T-cell (primary cell): ENCODE data around the gene CSRP2. TPM values are rescaled to one million over a fixed set of nuclear protein-coding genes. Genes with fewer than 3 reads are reported as not detected.

Source experiments
- ATAC-seq, 4 experiments: fragments of 200-7000 bp in 3 of 4; fragments of 150-1000 bp in 1 of 4; cut with Tn5 transposase; replicated peaks in 1 of 4; 1 replicate in 3 of 4; 2 replicates in 1 of 4; pipeline ENCODE4 v1.10.0; 2021; ENCODE audit warnings: moderate library complexity in 3 of 4, mild to moderate bottlenecking in 2 of 4, moderate number of reproducible peaks in 1 of 4
- CTCF ChIA-PET, 2 donors: fragments of 300-600 bp; sonication (Branson Sonifier 250); formaldehyde crosslinking; loops; one replicate each; lab custom pipeline; 2022; ENCODE audit warnings: antibody characterized with exemption in 2 of 2; lab: Charles Lee
- POLR2A ChIA-PET, 2 donors: fragments of 300-600 bp; sonication (Branson Sonifier 250); formaldehyde crosslinking; loops; one replicate each; lab custom pipeline; 2022; ENCODE audit warnings: antibody characterized with exemption in 2 of 2; lab: Charles Lee
- DNase-seq, 35 experiments: peaks; one replicate each; pipeline versions ENCODE4 v3.0.0 to v3.0.0-alpha.2; 2013 to 2023
- H3K27ac ChIP-seq: one replicate; pipeline ENCODE4 v1.5.1; 2013; ENCODE audit warnings: low read length
- H3K27me3 ChIP-seq, 2 experiments: replicated peaks in 1 of 2; 1 replicate in 1 of 2; 2 replicates in 1 of 2; pipeline versions ENCODE4 v1.6.1 to v1.7.0; 2013; ENCODE audit warnings: low read length in 1 of 2, mixed read lengths in 1 of 2; ENCODE audit not compliant: control insufficient read depth in 2 of 2, insufficient read depth in 2 of 2; ENCODE audit errors: extremely low read depth in 1 of 2
- H3K36me3 ChIP-seq, 2 donors: 1 replicate in 1 of 2; 2 replicates in 1 of 2; pipeline versions ENCODE4 v1.6.1 to v1.7.0; 2013; ENCODE audit warnings: low read length in 1 of 2; ENCODE audit not compliant: control insufficient read depth in 2 of 2, insufficient read depth in 1 of 2; ENCODE audit errors: extremely low read depth in 1 of 2
- H3K4me1 ChIP-seq, 2 experiments: 1 replicate in 1 of 2; 2 replicates in 1 of 2; pipeline versions ENCODE4 v1.6.1 to v1.7.0; 2013; ENCODE audit warnings: low read length in 2 of 2, mixed read lengths in 1 of 2; ENCODE audit not compliant: insufficient read depth in 2 of 2, control insufficient read depth in 1 of 2; ENCODE audit errors: extremely low read depth in 1 of 2
- H3K4me3 ChIP-seq, 2 donors: 1 replicate in 1 of 2; 2 replicates in 1 of 2; pipeline versions ENCODE4 v1.5.1 to v1.7.0; 2013; ENCODE audit warnings: mild to moderate bottlenecking in 2 of 2, low read length in 1 of 2, moderate library complexity in 1 of 2; ENCODE audit not compliant: control insufficient read depth in 1 of 2; ENCODE audit errors: extremely low read depth in 1 of 2
- H3K9me3 ChIP-seq: 2 replicates; pipeline ENCODE4 v1.7.0; 2013
- H3K27ac Mint-ChIP-seq, 2 donors: one replicate each; pipeline ENCODE4 v1.8.0; 2020 to 2021; ENCODE audit warnings: mild to moderate bottlenecking in 2 of 2, mixed read lengths in 2 of 2
- H3K27me3 Mint-ChIP-seq, 2 donors: one replicate each; pipeline ENCODE4 v1.8.0; 2021 to 2022; ENCODE audit warnings: mixed read lengths in 2 of 2
- H3K36me3 Mint-ChIP-seq: one replicate; pipeline ENCODE4 v1.8.0; 2021; ENCODE audit warnings: mixed read lengths
- H3K4me1 Mint-ChIP-seq, 3 donors: one replicate each; pipeline ENCODE4 v1.8.0; 2020 to 2022; ENCODE audit warnings: mixed read lengths in 3 of 3, mild to moderate bottlenecking in 1 of 3
- H3K4me3 Mint-ChIP-seq, 3 donors: one replicate each; pipeline ENCODE4 v1.8.0; 2020 to 2022; ENCODE audit warnings: mild to moderate bottlenecking in 3 of 3, mixed read lengths in 3 of 3, moderate library complexity in 3 of 3
- H3K9me3 Mint-ChIP-seq, 3 donors: one replicate each; pipeline ENCODE4 v1.8.0; 2020 to 2022; ENCODE audit warnings: mixed read lengths in 3 of 3
- WGBS: methylation state at CpG from one replicate; pipeline ENCODE4 v1.1.5; 2013; ENCODE audit warnings: missing lambda C conversion rate; ENCODE audit not compliant: insufficient coverage; 5-methylcytosine and 5-hydroxymethylcytosine counted together
- total RNA-seq, 35 experiments: library from RNA in 6 of 35; stranded (reverse) in 6 of 35; fragments of 120-200 nt in 1 of 35; gene quantifications; one replicate each; pipeline versions ENCODE4 v1.2.1 to v1.2.4 and lab custom pipeline; 2013 to 2026

CSRP2 gene
- total RNA-seq, 5 donors from 2014 or later (not counting 1 experiment from before 2014, with no cell fraction given) = 0.19 to 0.50 TPM; not detected in 3

DNA sequence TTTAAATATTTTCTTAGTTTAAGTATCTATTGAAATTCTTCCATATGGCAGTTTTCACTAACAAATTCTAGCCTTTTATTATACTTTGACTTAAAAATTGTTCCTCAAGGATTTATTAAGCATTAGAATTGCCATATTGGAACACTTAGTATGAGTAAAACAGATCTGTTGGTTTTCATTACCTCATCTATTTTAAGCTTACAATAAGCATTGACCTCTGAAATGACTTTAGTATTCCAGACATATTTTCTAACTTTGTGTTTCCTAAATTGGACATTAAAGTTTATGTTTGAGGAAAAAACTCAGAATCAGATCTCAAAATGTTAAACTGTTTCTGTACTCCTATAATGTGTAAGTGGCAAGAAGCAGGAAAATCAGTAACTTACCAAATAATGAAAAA, 48.4 kb downstream of the CSRP2 start:
- no peaks in the 10 kb centered on the region for H3K27me3 Mint-ChIP-seq
- Histone ChIP-seq H3K9me3 (no peaks in the 10 kb centered on the region), H3K36me3 (peaks cover 0 to 15% of the 10 kb centered on the region in 2 donors), H3K4me3 (no peak overlapping the region), H3K27ac (no peak overlapping the region), H3K27me3 (no peaks in the 10 kb centered on the region), H3K4me1 (no peaks in the 10 kb centered on the region)
- peaks cover 0 to 3% (median 0%) of the 10 kb centered on the region in 3 donors for H3K9me3 Mint-ChIP-seq
- no peaks in the 10 kb centered on the region for H3K4me1 Mint-ChIP-seq
- CTCF ChIA-PET = no interaction called here
- DNase-seq = no peak
- peaks cover 58% of the 10 kb centered on the region for H3K36me3 Mint-ChIP-seq
- POLR2A ChIA-PET = no interaction called here
- H3K27ac Mint-ChIP-seq = no peak overlapping the region
- no peak for ATAC-seq
- H3K4me3 Mint-ChIP-seq = no peak overlapping the region

DNA sequence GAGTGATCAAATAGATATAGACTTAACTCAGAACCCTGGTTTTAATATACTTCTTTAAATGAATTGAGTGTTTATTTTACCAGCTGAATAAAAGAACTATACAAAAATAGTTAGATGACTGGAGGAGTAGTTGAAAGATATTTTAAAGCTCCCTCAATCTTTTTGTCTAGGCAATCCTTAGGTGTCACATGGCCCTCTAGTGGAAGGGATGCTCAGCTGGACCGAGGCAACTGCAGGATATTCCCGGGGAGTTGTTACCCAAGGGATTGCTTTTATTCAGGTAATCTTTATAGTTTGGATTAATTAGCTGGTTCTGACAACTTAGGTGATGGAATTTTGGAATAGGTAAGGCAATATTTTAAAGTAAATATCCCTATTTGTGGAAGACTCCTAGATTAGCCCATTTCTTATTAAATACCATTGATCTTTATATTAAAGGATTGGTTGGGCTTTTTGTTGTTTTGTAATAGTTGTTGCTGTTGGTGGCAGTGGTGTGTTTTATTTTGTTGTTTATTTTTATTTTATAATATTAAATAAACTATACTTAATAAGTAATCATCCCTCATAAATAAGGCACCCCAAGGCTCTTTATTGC, 57.8 kb downstream of the CSRP2 start:
- WGBS = 67% methylated on average over 1 of the region's 2 CpGs
- Histone ChIP-seq H3K36me3 (peaks cover 0 to 16% of the 10 kb centered on the region in 2 donors), H3K4me1 (no peaks in the 10 kb centered on the region), H3K27me3 (no peaks in the 10 kb centered on the region), H3K9me3 (no peaks in the 10 kb centered on the region), H3K27ac (no peak overlapping the region), H3K4me3 (no peak overlapping the region)
- Mint-ChIP-seq H3K27ac (no peak overlapping the region), H3K4me1 (no peaks in the 10 kb centered on the region), H3K9me3 (no peaks in the 10 kb centered on the region), H3K4me3 (no peak overlapping the region), H3K36me3 (peaks cover 34% of the 10 kb centered on the region), H3K27me3 (no peaks in the 10 kb centered on the region)
- ATAC-seq (no peak), DNase-seq (no peak)
- CTCF ChIA-PET = interaction anchor here in 1 of 2 donors (0.5 to 1.4 kb wide), 3 partner anchors 14 to 40 kb away, joined by 3 to 5 read pairs (median 3); no protein-coding TSS in a partner anchor
- POLR2A ChIA-PET = no interaction called here

DNA sequence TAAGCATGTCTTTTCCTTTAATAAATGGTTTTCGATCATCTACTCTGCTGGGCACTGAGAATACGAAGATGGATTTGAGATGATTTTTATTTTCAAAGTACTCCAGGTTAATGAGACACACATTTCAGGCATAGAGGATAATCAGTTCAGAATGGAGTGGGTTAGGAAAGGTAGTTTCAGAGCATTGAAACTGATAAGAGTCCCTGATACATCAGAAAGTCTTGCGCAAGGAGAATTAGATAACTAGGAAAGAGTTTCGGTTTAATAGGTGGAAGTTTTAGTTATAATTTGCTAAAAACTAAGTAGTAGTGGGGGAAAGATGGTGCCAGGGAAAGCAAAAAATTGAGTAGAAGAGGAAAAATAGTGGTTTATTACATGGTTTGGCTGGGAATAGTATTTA, 64.8 kb downstream of the CSRP2 start:
- Histone ChIP-seq H3K9me3 (no peaks in the 10 kb centered on the region), H3K4me1 (no peaks in the 10 kb centered on the region), H3K4me3 (no peak overlapping the region), H3K27ac (no peak overlapping the region), H3K27me3 (no peaks in the 10 kb centered on the region), H3K36me3 (peaks cover 0 to 31% of the 10 kb centered on the region in 2 donors)
- no peak for ATAC-seq
- CTCF ChIA-PET = no interaction called here
- no peaks in the 10 kb centered on the region for H3K9me3 Mint-ChIP-seq
- peaks cover 42% of the 10 kb centered on the region for H3K36me3 Mint-ChIP-seq
- POLR2A ChIA-PET = interaction anchor here in 1 of 2 donors (0.6 kb wide), 1 partner anchor 818 kb away, joined by 3 read pairs; no protein-coding TSS in a partner anchor
- no peak overlapping the region for H3K27ac Mint-ChIP-seq
- no peaks in the 10 kb centered on the region for H3K4me1 Mint-ChIP-seq
- 100% methylated on average over 4 of the region's 4 CpGs for WGBS
- no peak overlapping the region for H3K4me3 Mint-ChIP-seq
- DNase-seq = no peak
- no peaks in the 10 kb centered on the region for H3K27me3 Mint-ChIP-seq

DNA sequence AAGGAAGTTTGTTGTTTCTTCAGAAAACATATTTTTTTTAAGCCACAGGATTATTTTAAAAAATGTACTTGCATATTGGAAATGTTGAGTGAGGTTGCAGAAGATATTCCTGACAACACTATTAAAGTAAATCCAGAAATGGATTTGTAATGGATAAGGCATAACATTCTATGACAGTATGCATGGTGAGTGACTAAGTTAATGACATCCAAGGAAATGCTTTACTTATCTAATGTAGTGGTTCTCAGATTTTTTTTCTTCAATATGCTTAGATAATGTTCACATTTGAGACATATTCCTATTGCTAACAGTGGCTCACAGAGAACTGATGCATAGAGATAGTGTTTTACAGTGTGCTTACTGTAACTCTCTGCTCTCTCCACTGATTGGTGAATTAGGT, 65.6 kb downstream of the CSRP2 start:
- Histone ChIP-seq H3K27me3 (no peaks in the 10 kb centered on the region), H3K9me3 (no peaks in the 10 kb centered on the region), H3K4me3 (no peak overlapping the region), H3K4me1 (no peaks in the 10 kb centered on the region), H3K36me3 (peaks cover 0 to 30% of the 10 kb centered on the region in 2 donors), H3K27ac (no peak overlapping the region)
- H3K27ac Mint-ChIP-seq = no peak overlapping the region
- H3K36me3 Mint-ChIP-seq = peaks cover 37% of the 10 kb centered on the region
- no peak overlapping the region for H3K4me3 Mint-ChIP-seq
- DNase-seq (no peak), ATAC-seq (no peak)
- no peaks in the 10 kb centered on the region for H3K9me3 Mint-ChIP-seq
- CTCF ChIA-PET = no interaction called here
- H3K27me3 Mint-ChIP-seq = no peaks in the 10 kb centered on the region
- POLR2A ChIA-PET = no interaction called here
- no peaks in the 10 kb centered on the region for H3K4me1 Mint-ChIP-seq

DNA sequence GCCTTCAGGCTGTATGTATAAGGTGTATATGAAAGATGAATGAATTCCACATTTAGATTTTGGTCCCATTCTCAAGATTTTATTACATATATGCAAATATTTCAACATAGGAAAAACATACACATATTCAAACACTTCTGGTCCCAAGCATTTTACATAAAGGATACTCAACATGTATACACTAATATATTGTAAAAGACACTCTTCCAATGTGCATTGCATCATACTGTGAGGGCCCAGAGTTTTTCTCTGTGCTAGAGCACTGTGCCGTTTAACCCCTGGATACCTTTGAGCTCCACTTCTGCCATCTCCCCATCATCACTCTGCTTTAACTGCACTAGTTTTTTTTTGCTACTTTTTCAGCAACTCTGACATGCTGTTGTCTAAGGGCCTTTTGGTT, 66.8 kb downstream of the CSRP2 start:
- CTCF ChIA-PET = no interaction called here
- H3K36me3 Mint-ChIP-seq = peaks cover 39% of the 10 kb centered on the region
- Histone ChIP-seq H3K27me3 (no peaks in the 10 kb centered on the region), H3K4me1 (no peaks in the 10 kb centered on the region), H3K36me3 (peaks cover 0 to 38% of the 10 kb centered on the region in 2 donors), H3K27ac (no peak overlapping the region), H3K4me3 (no peak overlapping the region), H3K9me3 (no peaks in the 10 kb centered on the region)
- DNase-seq (no peak), ATAC-seq (no peak)
- H3K27me3 Mint-ChIP-seq = no peaks in the 10 kb centered on the region
- H3K27ac Mint-ChIP-seq = no peak overlapping the region
- no peak overlapping the region for H3K4me3 Mint-ChIP-seq
- no peaks in the 10 kb centered on the region for H3K4me1 Mint-ChIP-seq
- 100% methylated on average over 1 of the region's 1 CpG for WGBS
- H3K9me3 Mint-ChIP-seq = no peaks in the 10 kb centered on the region
- POLR2A ChIA-PET = no interaction called here

DNA sequence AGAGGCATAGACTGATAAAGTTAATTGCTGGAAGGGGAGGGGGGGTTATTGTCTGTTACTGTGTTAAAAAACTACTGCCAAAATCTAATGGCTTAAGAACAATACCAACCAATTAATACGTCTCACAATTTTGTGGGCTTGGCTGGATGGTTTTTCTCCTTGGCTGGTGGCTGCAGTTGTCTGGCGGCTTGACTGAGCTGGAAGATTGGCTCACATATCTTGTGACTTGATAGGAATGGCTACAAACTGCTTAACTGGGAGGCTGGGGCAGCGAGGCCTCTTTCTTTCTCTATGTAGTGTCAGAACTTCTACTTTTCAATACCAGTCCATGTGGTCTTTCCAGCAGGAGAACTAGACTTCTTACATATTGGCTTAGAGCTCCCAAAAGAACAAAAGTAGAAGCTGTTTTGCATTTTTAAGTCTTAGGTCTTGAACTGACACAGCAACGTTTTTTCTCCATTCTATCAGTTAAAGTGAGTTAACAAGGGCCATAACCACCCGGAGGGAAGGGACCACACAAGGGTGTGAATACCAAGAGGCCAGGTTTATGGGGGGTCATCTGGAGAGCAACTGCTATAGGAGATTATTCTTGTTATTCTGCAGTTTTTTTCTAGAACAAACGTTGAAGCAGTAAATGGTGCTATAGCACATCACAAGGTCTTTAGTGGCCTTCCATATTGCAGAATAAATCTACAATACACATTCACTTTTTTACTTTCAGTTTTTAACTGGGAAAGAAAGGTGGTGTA, 68.0 kb downstream of the CSRP2 start:
- no peaks in the 10 kb centered on the region for H3K27me3 ChIP-seq
- Mint-ChIP-seq H3K4me3 (no peak overlapping the region), H3K9me3 (no peaks in the 10 kb centered on the region), H3K36me3 (peaks cover 36% of the 10 kb centered on the region), H3K27me3 (no peaks in the 10 kb centered on the region), H3K4me1 (no peaks in the 10 kb centered on the region), H3K27ac (no peak overlapping the region)
- H3K36me3 ChIP-seq = peaks cover 0 to 45% of the 10 kb centered on the region in 2 donors
- no peaks in the 10 kb centered on the region for H3K9me3 ChIP-seq
- H3K4me3 ChIP-seq = no peak overlapping the region
- ChIA-PET POLR2A (no interaction called here), CTCF (interaction anchor here in 1 of 2 donors (0.5 kb wide), 1 partner anchor 96 kb away, joined by 4 read pairs; no protein-coding TSS in a partner anchor)
- no CpG with 5 or more reads among the region's 6 CpGs for WGBS
- DNase-seq (no peak), ATAC-seq (no peak)
- H3K4me1 ChIP-seq = no peaks in the 10 kb centered on the region
- no peak overlapping the region for H3K27ac ChIP-seq
